Tibial nerve (tissue), 4 donors: Measurements from ENCODE around the gene CSNK1D. TPM values are rescaled to one million over a fixed set of nuclear protein-coding genes. Genes with fewer than 3 reads are reported as not detected.

Source experiments
- DNase-seq, 2 donors: peaks; one replicate each; pipeline ENCODE4 v3.0.0-alpha.2; 2019; ENCODE audit warnings: low spot score in 2 of 2
- H3K27ac ChIP-seq, 4 donors: fragments of 200-600 bp; sonication (generic) in 3 of 4; one replicate each; pipeline ENCODE4 v1.5.1; 2017 to 2019; ENCODE audit warnings: mild to moderate bottlenecking in 1 of 4
- H3K27me3 ChIP-seq, 2 donors: fragments of 200-600 bp; sonication (generic) in 1 of 2; one replicate each; pipeline versions ENCODE4 v1.5.1 to v1.6.0; 2017 to 2019
- H3K36me3 ChIP-seq, 3 donors: fragments of 200-600 bp; sonication (generic); one replicate each; pipeline ENCODE4 v1.5.1; 2018 to 2019
- H3K4me1 ChIP-seq, 4 donors: fragments of 200-600 bp; sonication (generic) in 3 of 4; one replicate each; pipeline ENCODE4 v1.5.1; 2017 to 2019
- H3K4me3 ChIP-seq, 4 donors: fragments of 200-600 bp; sonication (generic) in 3 of 4; one replicate each; pipeline ENCODE4 v1.5.1; 2017 to 2019; ENCODE audit warnings: mild to moderate bottlenecking in 1 of 4, moderate library complexity in 1 of 4
- H3K9me3 ChIP-seq, 4 donors: fragments of 200-600 bp; sonication (generic) in 3 of 4; one replicate each; pipeline ENCODE4 v1.5.1; 2017 to 2019
- EP300 ChIP-seq, 2 donors: sonication (generic); formaldehyde crosslinking; IDR thresholded peaks; one replicate each; pipeline ENCODE4 v1.6.1; 2017; ENCODE audit warnings: antibody characterized with exemption in 2 of 2, mild to moderate bottlenecking in 1 of 2
- POLR2A ChIP-seq, 2 donors: fragments of 450-650 bp; IDR thresholded peaks; one replicate each; pipeline ENCODE4 v1.6.1; 2017; ENCODE audit warnings: antibody characterized with exemption in 2 of 2, mild to moderate bottlenecking in 2 of 2, moderate library complexity in 2 of 2
- WGBS, 2 donors: methylation state at CpG; one replicate each; pipeline ENCODE4 v1.1.5; 2018; 5-methylcytosine and 5-hydroxymethylcytosine counted together
- total RNA-seq, 4 donors: library from RNA; depleted of rRNA; stranded (reverse); fragments of >200 nt; gene quantifications; one replicate each; pipeline ENCODE4 v1.1.0, GENCODE V29; 2016
- TF ChIP-seq, protein P1 (sequence below), 5 experiments: fragments of 200-600 bp in 3 of 5; fragments of 450-650 bp in 2 of 5; sonication (generic) in 3 of 5; IDR thresholded peaks; one replicate each; pipeline ENCODE4 v1.5.1; 2016 to 2019; ENCODE audit warnings: antibody characterized with exemption in 5 of 5, mild to moderate bottlenecking in 3 of 5, moderate library complexity in 2 of 5

The CSNK1D gene
- total RNA-seq, 4 donors from 2014 or later, result 93.9 to 160 (median 124) TPM

DNA sequence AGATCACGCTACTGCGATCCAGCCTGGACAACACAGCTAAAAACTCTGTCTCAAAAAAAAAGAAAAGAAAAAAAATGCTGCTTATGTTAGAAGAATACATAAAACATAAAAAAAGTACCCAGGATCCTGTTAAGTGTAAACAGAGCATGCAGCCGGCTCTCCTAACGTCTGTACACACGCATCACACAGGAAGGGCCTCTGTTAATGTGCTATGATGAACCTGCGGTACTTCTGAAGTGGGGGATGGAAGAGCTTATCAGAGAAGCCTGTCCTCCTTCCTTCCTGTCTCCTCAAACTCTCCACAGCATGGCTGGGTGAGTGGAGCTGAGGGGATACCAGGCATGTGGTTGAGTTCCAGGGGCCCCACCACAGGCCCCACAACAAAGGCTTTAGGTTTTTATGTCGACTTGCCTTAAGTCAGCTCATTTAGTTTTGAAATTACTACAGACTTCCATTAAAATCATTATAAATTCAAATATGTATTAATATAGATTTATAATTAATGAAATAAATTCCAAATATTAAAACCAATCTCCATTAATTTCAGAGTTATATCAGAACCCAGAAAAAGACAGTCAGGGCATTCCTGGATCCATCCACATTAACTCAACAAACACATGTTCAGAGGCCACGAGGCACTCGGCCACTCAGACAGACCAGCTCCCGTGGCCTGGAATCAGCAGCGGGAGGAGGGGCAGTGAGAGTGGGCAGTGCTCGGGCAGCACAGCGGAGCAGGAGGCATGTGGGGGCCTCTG is 72.6 kb downstream of the CSNK1D start:
- Histone ChIP-seq H3K27me3 (no peaks in the 10 kb centered on the region), H3K27ac (no peak overlapping the region), H3K4me3 (no peak overlapping the region), H3K4me1 (peaks cover 0 to 13% (median 4%) of the 10 kb centered on the region in 4 donors), H3K9me3 (no peaks in the 10 kb centered on the region), H3K36me3 (peaks cover 0 to 52% (median 0%) of the 10 kb centered on the region in 3 donors)
- no peak for DNase-seq
- WGBS, 2 donors, result 77 to 83% methylated on average over 13 of the region's 13 CpGs
- TF ChIP-seq POLR2A (IDR thresholded peaks at IDR 0.05) (no peak), EP300 (IDR thresholded peaks at IDR 0.05) (no peak)
- TF ChIP-seq, protein P1, sequence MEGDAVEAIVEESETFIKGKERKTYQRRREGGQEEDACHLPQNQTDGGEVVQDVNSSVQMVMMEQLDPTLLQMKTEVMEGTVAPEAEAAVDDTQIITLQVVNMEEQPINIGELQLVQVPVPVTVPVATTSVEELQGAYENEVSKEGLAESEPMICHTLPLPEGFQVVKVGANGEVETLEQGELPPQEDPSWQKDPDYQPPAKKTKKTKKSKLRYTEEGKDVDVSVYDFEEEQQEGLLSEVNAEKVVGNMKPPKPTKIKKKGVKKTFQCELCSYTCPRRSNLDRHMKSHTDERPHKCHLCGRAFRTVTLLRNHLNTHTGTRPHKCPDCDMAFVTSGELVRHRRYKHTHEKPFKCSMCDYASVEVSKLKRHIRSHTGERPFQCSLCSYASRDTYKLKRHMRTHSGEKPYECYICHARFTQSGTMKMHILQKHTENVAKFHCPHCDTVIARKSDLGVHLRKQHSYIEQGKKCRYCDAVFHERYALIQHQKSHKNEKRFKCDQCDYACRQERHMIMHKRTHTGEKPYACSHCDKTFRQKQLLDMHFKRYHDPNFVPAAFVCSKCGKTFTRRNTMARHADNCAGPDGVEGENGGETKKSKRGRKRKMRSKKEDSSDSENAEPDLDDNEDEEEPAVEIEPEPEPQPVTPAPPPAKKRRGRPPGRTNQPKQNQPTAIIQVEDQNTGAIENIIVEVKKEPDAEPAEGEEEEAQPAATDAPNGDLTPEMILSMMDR (IDR thresholded peaks at IDR 0.05), result no peak

DNA sequence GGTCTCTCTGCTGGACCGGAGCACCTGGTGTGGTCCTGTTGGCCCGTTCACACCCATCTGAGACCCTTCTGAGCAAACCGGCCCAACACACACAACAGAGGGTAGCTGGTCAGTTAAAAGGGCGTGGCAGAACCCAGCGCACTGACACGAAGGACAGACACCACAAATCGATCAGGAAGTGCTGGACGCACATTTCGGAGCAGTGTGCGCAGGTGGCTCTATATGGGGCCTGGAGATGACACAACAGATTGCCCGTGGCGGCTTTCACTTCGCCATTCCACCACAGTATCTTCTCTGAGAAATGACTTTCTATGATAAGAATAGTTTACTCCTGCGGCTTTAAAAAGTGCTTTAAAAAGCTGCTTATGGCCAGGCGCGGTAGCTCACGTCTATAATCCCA is 73.4 kb downstream of the CSNK1D start:
- no peaks in the 10 kb centered on the region for H3K9me3 ChIP-seq
- DNase-seq, result no peak
- peaks cover 0 to 5% (median 0%) of the 10 kb centered on the region in 4 donors for H3K4me1 ChIP-seq
- H3K27me3 ChIP-seq, result no peaks in the 10 kb centered on the region
- H3K27ac ChIP-seq, result no peak overlapping the region
- TF ChIP-seq EP300 (IDR thresholded peaks at IDR 0.05) (no peak), POLR2A (IDR thresholded peaks at IDR 0.05) (no peak)
- TF ChIP-seq, protein P1 (IDR thresholded peaks at IDR 0.05), result no peak
- H3K4me3 ChIP-seq, result no peak overlapping the region
- peaks cover 0 to 60% (median 0%) of the 10 kb centered on the region in 3 donors for H3K36me3 ChIP-seq
- 87 to 90% methylated on average over 16 to 17 of the region's 17 CpGs for WGBS, 2 donors

DNA sequence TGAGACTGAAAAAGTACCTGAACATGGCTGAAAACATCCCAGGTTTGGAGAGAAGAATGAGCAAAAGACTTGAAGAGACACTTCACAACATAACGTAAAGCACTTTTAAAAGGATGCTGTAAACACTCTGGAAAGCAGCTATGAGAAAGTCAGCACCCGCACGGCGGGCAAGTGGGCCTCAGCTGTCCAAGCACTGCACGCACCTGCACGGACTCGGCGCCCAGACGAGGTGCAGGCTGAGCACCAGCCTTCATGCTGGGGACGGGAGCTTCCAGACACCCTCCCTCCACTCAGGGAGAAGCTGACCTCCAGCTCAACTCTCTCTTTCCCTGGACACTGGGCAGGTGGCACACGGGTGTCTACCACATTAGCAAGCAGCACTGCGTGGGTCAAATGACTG is 74.0 kb downstream of the CSNK1D start:
- no peaks in the 10 kb centered on the region for H3K9me3 ChIP-seq
- TF ChIP-seq, protein P1 (IDR thresholded peaks at IDR 0.05), result no peak
- TF ChIP-seq EP300 (IDR thresholded peaks at IDR 0.05), result no peak
- no peak for TF ChIP-seq POLR2A (IDR thresholded peaks at IDR 0.05)
- DNase-seq, result no peak
- H3K27me3 ChIP-seq, result no peaks in the 10 kb centered on the region
- H3K27ac ChIP-seq, result no peak overlapping the region
- 91 to 92% methylated on average over 12 of the region's 12 CpGs for WGBS, 2 donors
- H3K4me1 ChIP-seq, result no peaks in the 10 kb centered on the region
- H3K36me3 ChIP-seq, result peaks cover 0 to 66% (median 3%) of the 10 kb centered on the region in 3 donors
- no peak overlapping the region for H3K4me3 ChIP-seq

DNA sequence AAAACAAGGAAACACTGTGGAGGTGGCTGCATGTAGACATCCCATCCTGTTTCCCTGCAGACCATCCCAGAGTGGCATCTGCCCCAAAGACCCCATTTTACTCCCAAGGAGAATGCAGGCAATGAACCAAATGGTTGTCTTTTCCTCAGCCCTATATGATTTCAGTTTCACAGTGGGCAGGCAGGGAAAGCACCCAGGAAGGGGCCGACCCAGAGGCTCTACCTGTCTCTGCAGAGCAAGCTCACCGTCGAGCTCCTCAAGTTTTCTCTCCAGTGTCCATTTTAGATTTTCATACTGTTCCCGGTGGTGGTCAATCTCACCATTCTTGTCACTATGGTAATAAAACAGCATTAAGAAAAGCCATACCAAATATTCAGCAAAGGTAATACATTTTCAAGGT is 75.4 kb downstream of the CSNK1D start:
- no peaks in the 10 kb centered on the region for H3K9me3 ChIP-seq
- no peak for DNase-seq
- H3K27me3 ChIP-seq, result no peaks in the 10 kb centered on the region
- whole genome bisulfite sequencing, 2 donors, result 95 to 97% methylated on average over 4 of the region's 4 CpGs
- H3K27ac ChIP-seq, result no peak overlapping the region
- TF ChIP-seq POLR2A (IDR thresholded peaks at IDR 0.05), result no peak
- TF ChIP-seq EP300 (IDR thresholded peaks at IDR 0.05), result no peak
- TF ChIP-seq, protein P1 (IDR thresholded peaks at IDR 0.05), result no peak
- no peak overlapping the region for H3K4me3 ChIP-seq
- H3K4me1 ChIP-seq, result no peaks in the 10 kb centered on the region
- peaks cover 0 to 80% (median 3%) of the 10 kb centered on the region in 3 donors for H3K36me3 ChIP-seq
